ENCODE data around the gene RALGPS1. TPM values are rescaled to one million over a fixed set of nuclear protein-coding genes. Genes with fewer than 3 reads are reported as not detected.

RALGPS1 gene
- total RNA-seq, 1 donor from 2014 or later = 15.2 TPM

GRCh38 chr9:127161081-127161624, 246.6 kb downstream of the RALGPS1 start:
- Histone ChIP-seq H3K36me3 (no peaks in the 10 kb centered on the region), H3K4me3 (no peak overlapping the region), H3K4me1 (peaks cover 40% of the 10 kb centered on the region), H3K9me3 (no peaks in the 10 kb centered on the region), H3K27ac (peak overlapping the region; percentile 87), H3K27me3 (no peaks in the 10 kb centered on the region)
- TF ChIP-seq POLR2A (IDR thresholded peaks at IDR 0.05) (no peak), CTCF (IDR thresholded peaks at IDR 0.05) (no peak), POLR2AphosphoS5 (IDR thresholded peaks at IDR 0.05; ENCODE audit: insufficient read depth in 1 of 2, low read depth in 1 of 2) (no peak)
- peak; percentile 80 to 82 for DNase-seq (ENCODE audit: extremely low spot score in 2 of 2)
- intact Hi-C loops (cut with DNase I) = no loop called here

- H3K4me1 ChIP-seq = peaks cover 40% of the 10 kb centered on the region
- H3K36me3 ChIP-seq = no peaks in the 10 kb centered on the region
- no peaks in the 10 kb centered on the region for H3K27me3 ChIP-seq
- TF ChIP-seq POLR2AphosphoS5 (IDR thresholded peaks at IDR 0.05; ENCODE audit: insufficient read depth in 1 of 2, low read depth in 1 of 2) (no peak), POLR2A (IDR thresholded peaks at IDR 0.05) (no peak), CTCF (IDR thresholded peaks at IDR 0.05) (no peak)
- peak; percentile 82 to 90 for DNase-seq (ENCODE audit: extremely low spot score in 2 of 2)
- H3K9me3 ChIP-seq = no peaks in the 10 kb centered on the region
- intact Hi-C loops (cut with DNase I) = no loop called here
- no peak overlapping the region for H3K27ac ChIP-seq
- no peak overlapping the region for H3K4me3 ChIP-seq
Measured at GRCh38 chr9:127162046-127162863, 247.7 kb downstream of the RALGPS1 start.

GRCh38 chr9:127162864-127163365, 248.3 kb downstream of the RALGPS1 start:
- Histone ChIP-seq H3K4me3 (no peak overlapping the region), H3K27ac (no peak overlapping the region), H3K9me3 (no peaks in the 10 kb centered on the region), H3K36me3 (no peaks in the 10 kb centered on the region), H3K27me3 (no peaks in the 10 kb centered on the region), H3K4me1 (peaks cover 40% of the 10 kb centered on the region)
- TF ChIP-seq POLR2AphosphoS5 (IDR thresholded peaks at IDR 0.05; ENCODE audit: insufficient read depth in 1 of 2, low read depth in 1 of 2) (no peak), CTCF (IDR thresholded peaks at IDR 0.05) (no peak), POLR2A (IDR thresholded peaks at IDR 0.05) (no peak)
- intact Hi-C loops (cut with DNase I) = no loop called here
- no peak for DNase-seq (ENCODE audit: extremely low spot score in 2 of 2)

GRCh38 chr9:127163409-127163808, 248.8 kb downstream of the RALGPS1 start:
- peaks cover 40% of the 10 kb centered on the region for H3K4me1 ChIP-seq
- intact Hi-C loops (cut with DNase I) = no loop called here
- H3K27ac ChIP-seq = no peak overlapping the region
- no peak overlapping the region for H3K4me3 ChIP-seq
- no peaks in the 10 kb centered on the region for H3K9me3 ChIP-seq
- TF ChIP-seq CTCF (IDR thresholded peaks at IDR 0.05) (no peak), POLR2A (IDR thresholded peaks at IDR 0.05) (no peak), POLR2AphosphoS5 (IDR thresholded peaks at IDR 0.05; ENCODE audit: insufficient read depth in 1 of 2, low read depth in 1 of 2) (peak in 1 of 2 donors; percentile 38)
- H3K36me3 ChIP-seq = no peaks in the 10 kb centered on the region
- DNase-seq (ENCODE audit: extremely low spot score in 2 of 2) = no peak
- no peaks in the 10 kb centered on the region for H3K27me3 ChIP-seq

- Histone ChIP-seq H3K4me1 (peaks cover 40% of the 10 kb centered on the region), H3K27me3 (no peaks in the 10 kb centered on the region), H3K9me3 (no peaks in the 10 kb centered on the region), H3K4me3 (no peak overlapping the region), H3K36me3 (no peaks in the 10 kb centered on the region), H3K27ac (no peak overlapping the region)
- DNase-seq (ENCODE audit: extremely low spot score in 2 of 2) = no peak
- intact Hi-C loops (cut with DNase I) = no loop called here
- TF ChIP-seq CTCF (IDR thresholded peaks at IDR 0.05) (no peak), POLR2AphosphoS5 (IDR thresholded peaks at IDR 0.05; ENCODE audit: insufficient read depth in 1 of 2, low read depth in 1 of 2) (no peak), POLR2A (IDR thresholded peaks at IDR 0.05) (no peak)
Measured at GRCh38 chr9:127165116-127165515, 250.5 kb downstream of the RALGPS1 start.

Data from vagina (tissue), 2 donors.